Esophagus muscularis mucosa (tissue), 4 donors: ENCODE measurements around the gene TUBGCP6. TPM values are rescaled to one million over a fixed set of nuclear protein-coding genes. Genes with fewer than 3 reads are reported as not detected.

Experiments
- DNase-seq: peaks from one replicate; pipeline ENCODE4 v3.0.0-alpha.2; 2017; ENCODE audit errors: extremely low spot score
- H3K27ac ChIP-seq, 4 donors: fragments of 200-600 bp; sonication (generic); replicated peaks in 1 of 4; 1 replicate in 3 of 4; 2 replicates in 1 of 4; pipeline ENCODE4 v1.5.1; 2016 to 2019; ENCODE audit warnings: mild to moderate bottlenecking in 1 of 4
- H3K27me3 ChIP-seq, 4 donors: fragments of 200-600 bp; sonication (generic); one replicate each; pipeline versions ENCODE4 v1.5.1 to v1.6.0; 2016 to 2019
- H3K36me3 ChIP-seq, 4 donors: fragments of 200-600 bp; sonication (generic); one replicate each; pipeline ENCODE4 v1.5.1; 2016 to 2019
- H3K4me1 ChIP-seq, 4 donors: fragments of 200-600 bp; sonication (generic); one replicate each; pipeline ENCODE4 v1.5.1; 2016 to 2019
- H3K4me3 ChIP-seq, 4 donors: fragments of 200-600 bp; sonication (generic); 1 replicate in 2 of 4; 2 replicates in 2 of 4; pipeline ENCODE4 v1.5.1; 2016 to 2019; ENCODE audit warnings: mild to moderate bottlenecking in 4 of 4, moderate library complexity in 1 of 4
- H3K9me3 ChIP-seq, 4 donors: fragments of 200-600 bp; sonication (generic); 1 replicate in 3 of 4; 2 replicates in 1 of 4; pipeline ENCODE4 v1.5.1; 2016 to 2019
- CTCF ChIP-seq, 3 experiments: fragments of 200-600 bp in 2 of 3; fragments of 450-650 bp in 1 of 3; sonication (generic) in 2 of 3; IDR thresholded peaks; one replicate each; pipeline ENCODE4 v1.5.1; 2017 to 2019; ENCODE audit warnings: antibody characterized with exemption in 3 of 3, mild to moderate bottlenecking in 2 of 3, moderate library complexity in 1 of 3
- EP300 ChIP-seq: sonication (generic); formaldehyde crosslinking; IDR thresholded peaks from one replicate; pipeline ENCODE4 v1.6.1; 2017; ENCODE audit warnings: antibody characterized with exemption
- POLR2A ChIP-seq: fragments of 450-650 bp; IDR thresholded peaks from one replicate; pipeline ENCODE4 v1.6.1; 2017; ENCODE audit warnings: antibody characterized with exemption, moderate library complexity, mild to moderate bottlenecking, low read depth
- POLR2AphosphoS5 ChIP-seq, 2 donors: sonication (generic); formaldehyde crosslinking; IDR thresholded peaks; one replicate each; pipeline ENCODE4 v1.6.1; 2017; ENCODE audit warnings: antibody characterized with exemption in 2 of 2
- WGBS: methylation state at CpG from one replicate; pipeline ENCODE4 v1.1.5; 2018; 5-methylcytosine and 5-hydroxymethylcytosine counted together
- intact Hi-C: fragments of 100-400 bp; cut with DNase I; formaldehyde crosslinking; loops from one replicate; pipeline ENCODE4 v1.15.1; 2023
- total RNA-seq, 4 donors: library from RNA; depleted of rRNA; stranded (reverse); fragments of >200 nt; gene quantifications; one replicate each; pipeline versions ENCODE4 v1.1.0 to v1.2.1, GENCODE V29; 2016

TUBGCP6 gene
- total RNA-seq, 4 donors from 2014 or later: 20.2 to 38.0 (median 30.0) TPM

GRCh38 chr22:50204571-50204970 is 40.3 kb downstream of the TUBGCP6 start:
- no peak overlapping the region for H3K4me3 ChIP-seq

GRCh38 chr22:50203288-50203687 is 41.5 kb downstream of the TUBGCP6 start:
- H3K27me3 ChIP-seq: no peaks in the 10 kb centered on the region
- peaks cover 39 to 62% (median 57%) of the 10 kb centered on the region in 4 donors for H3K4me1 ChIP-seq
- intact Hi-C loops: no loop called here
- no peak overlapping the region for H3K27ac ChIP-seq
- no peaks in the 10 kb centered on the region for H3K9me3 ChIP-seq
- WGBS: 100% methylated on average over 1 of the region's 1 CpG
- no peak for DNase-seq
- no peak overlapping the region for H3K4me3 ChIP-seq
- peaks cover 3 to 41% (median 38%) of the 10 kb centered on the region in 4 donors for H3K36me3 ChIP-seq
- TF ChIP-seq CTCF (IDR thresholded peaks at IDR 0.05) (no peak), POLR2A (no peak), POLR2AphosphoS5 (IDR thresholded peaks at IDR 0.05) (no peak), EP300 (no peak)

More at GRCh38 chr22:50204571-50204970, 40.3 kb downstream of the TUBGCP6 start:
- no peak for TF ChIP-seq EP300
- no peak for TF ChIP-seq POLR2AphosphoS5 (IDR thresholded peaks at IDR 0.05)
- no peak for TF ChIP-seq CTCF (IDR thresholded peaks at IDR 0.05)
- no peak for TF ChIP-seq POLR2A
- H3K4me1 ChIP-seq: peaks cover 35 to 63% (median 58%) of the 10 kb centered on the region in 4 donors
- H3K9me3 ChIP-seq: no peaks in the 10 kb centered on the region
- 80% methylated on average over 7 of the region's 7 CpGs for WGBS
- intact Hi-C loops: no loop called here
- H3K27me3 ChIP-seq: no peaks in the 10 kb centered on the region
- DNase-seq: no peak
- peaks cover 6 to 46% (median 42%) of the 10 kb centered on the region in 4 donors for H3K36me3 ChIP-seq
- no peak overlapping the region for H3K27ac ChIP-seq

GRCh38 chr22:50202130-50202666 is 42.6 kb downstream of the TUBGCP6 start:
- no peak for DNase-seq
- peak overlapping the region; percentile 73 to 96 (median 90) for H3K4me3 ChIP-seq
- H3K9me3 ChIP-seq: no peaks in the 10 kb centered on the region
- no peaks in the 10 kb centered on the region for H3K27me3 ChIP-seq
- no peak for TF ChIP-seq POLR2AphosphoS5 (IDR thresholded peaks at IDR 0.05)
- TF ChIP-seq POLR2A: no peak
- intact Hi-C loops: no loop called here
- 69% methylated on average over 13 of the region's 13 CpGs for WGBS
- peaks cover 3 to 43% (median 40%) of the 10 kb centered on the region in 4 donors for H3K36me3 ChIP-seq
- H3K27ac ChIP-seq: peak overlapping the region in 1 of 4 donors; percentile 83
- H3K4me1 ChIP-seq: peaks cover 33 to 56% (median 51%) of the 10 kb centered on the region in 4 donors

GRCh38 chr22:50201191-50202129 is 43.4 kb downstream of the TUBGCP6 start:
- peaks cover 25 to 49% (median 44%) of the 10 kb centered on the region in 4 donors for H3K4me1 ChIP-seq
- 27% methylated on average over 7 of the region's 115 CpGs for WGBS
- peak overlapping the region; percentile 81 to 88 (median 82) for H3K27ac ChIP-seq

More at GRCh38 chr22:50201191-50202129, 43.4 kb downstream of the TUBGCP6 start:
- Histone ChIP-seq H3K9me3 (no peaks in the 10 kb centered on the region), H3K4me3 (peak overlapping the region; percentile 73 to 96 (median 90)), H3K27me3 (no peaks in the 10 kb centered on the region), H3K36me3 (peaks cover 0 to 41% (median 38%) of the 10 kb centered on the region in 4 donors)
- intact Hi-C loops: no loop called here
- no peak for DNase-seq
- no peak for TF ChIP-seq POLR2AphosphoS5 (IDR thresholded peaks at IDR 0.05)
- TF ChIP-seq CTCF (IDR thresholded peaks at IDR 0.05): no peak
- TF ChIP-seq EP300: no peak
- TF ChIP-seq POLR2A: no peak
